NCI-H774 (cell line): ENCODE results near the gene RNF212B.
"Not testable (repeated sequence)": the region's sequence is repeated elsewhere in the genome, so short reads cannot be mapped to it uniquely, and the experiment has no call there.

Source experiments
- DNase-seq: peaks from one replicate; lab custom pipeline; 2025; lab: John Stamatoyannopoulos, UW

RNF212B gene

DNA sequence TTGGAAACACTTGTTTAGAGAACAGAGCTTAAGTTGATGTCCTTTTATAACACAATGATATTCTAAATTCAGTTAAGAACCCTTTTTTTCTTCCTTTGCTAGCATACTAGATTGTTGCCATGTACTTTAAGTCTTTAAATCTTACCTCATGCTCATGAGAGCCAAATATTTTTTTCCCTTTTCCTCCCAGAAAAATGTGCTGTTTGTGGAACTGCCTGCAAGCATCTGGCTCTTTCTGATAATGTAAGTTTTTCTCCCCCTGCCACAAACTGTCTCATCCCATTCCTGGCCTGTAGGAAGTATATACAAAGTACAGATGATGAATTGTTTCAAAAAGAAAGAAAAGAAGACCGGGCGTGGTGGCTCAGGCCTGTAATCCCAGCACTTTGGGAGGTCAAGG, 5.3 kb downstream of the RNF212B start:
- no peak for DNase-seq

DNA sequence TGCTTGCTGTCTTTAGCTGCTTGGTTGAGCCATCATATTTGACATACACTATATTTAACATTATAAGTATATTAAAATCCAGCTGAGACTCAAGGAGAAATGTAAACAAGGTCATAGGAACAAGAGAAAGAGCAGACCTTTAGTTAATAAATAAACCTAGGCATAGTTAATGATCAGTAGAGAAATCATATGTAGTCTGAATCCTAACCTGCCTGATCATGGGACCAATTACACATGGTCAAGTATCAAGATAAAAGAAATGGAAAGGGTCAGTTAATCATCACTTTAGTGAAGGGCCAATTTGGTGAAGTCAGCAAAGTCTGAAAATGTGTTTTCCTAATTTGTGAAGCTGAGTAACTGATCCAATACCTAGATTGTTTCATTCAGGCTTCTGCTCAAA, 7.5 kb downstream of the RNF212B start:
- DNase-seq, result no peak

DNA sequence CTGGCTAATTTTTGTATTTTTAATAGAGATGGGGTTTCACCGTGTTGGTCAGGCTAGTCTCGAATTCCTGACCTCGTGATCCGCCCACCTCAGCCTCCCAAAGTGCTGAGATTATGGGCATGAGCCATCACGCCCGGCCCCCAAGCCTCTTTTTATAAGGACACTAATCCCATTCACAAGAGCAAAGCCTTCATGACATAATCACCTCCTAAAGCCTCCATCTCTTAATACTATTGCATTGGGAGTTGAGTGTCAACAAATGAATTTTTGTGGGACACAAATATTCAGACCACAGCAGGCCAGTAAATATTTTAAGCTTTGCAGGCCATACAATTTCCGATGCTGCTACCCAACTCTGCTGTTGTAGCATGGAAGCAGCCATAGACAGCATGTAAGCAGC, 10.9 kb downstream of the RNF212B start:
- DNase-seq, result no peak

DNA sequence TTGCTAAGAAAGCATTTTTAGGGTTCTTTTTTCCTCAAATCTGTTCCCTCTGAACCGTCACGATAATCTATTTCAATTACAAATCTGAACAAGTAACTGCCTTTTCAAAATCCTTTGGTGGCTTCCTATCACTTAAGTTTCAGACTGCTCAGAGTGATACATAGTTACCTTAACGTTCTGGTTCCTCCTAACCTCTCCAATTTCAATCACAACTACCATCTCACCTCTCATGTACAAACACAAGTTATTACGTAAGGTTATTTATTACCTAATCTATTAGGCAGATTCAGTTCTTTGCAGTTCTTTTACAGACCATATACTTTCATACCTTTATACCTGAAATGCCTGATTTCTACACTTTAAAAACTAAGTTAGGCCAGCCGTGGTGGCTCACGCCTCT, 12.1 kb downstream of the RNF212B start:
- no peak for DNase-seq

DNA sequence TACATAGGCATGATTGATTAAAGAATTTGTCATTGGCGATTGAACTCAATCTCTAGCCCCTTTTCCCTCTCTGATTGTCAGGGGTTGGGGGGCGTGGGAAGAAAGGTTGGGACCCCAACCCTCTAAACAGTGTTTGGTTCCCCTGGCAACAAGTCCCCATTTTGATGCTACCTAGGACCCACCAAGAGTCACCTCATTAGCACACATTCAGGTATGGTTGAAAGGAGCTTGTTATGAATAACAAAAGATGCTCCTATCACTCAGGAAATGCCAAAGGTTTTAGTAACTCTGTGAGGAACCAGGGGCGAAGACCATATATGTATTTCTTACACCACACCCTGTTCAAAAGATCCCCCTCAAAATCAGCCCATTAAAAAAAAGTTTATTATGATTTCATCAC, 14.3 kb downstream of the RNF212B start:
- DNase-seq, result no peak

DNA sequence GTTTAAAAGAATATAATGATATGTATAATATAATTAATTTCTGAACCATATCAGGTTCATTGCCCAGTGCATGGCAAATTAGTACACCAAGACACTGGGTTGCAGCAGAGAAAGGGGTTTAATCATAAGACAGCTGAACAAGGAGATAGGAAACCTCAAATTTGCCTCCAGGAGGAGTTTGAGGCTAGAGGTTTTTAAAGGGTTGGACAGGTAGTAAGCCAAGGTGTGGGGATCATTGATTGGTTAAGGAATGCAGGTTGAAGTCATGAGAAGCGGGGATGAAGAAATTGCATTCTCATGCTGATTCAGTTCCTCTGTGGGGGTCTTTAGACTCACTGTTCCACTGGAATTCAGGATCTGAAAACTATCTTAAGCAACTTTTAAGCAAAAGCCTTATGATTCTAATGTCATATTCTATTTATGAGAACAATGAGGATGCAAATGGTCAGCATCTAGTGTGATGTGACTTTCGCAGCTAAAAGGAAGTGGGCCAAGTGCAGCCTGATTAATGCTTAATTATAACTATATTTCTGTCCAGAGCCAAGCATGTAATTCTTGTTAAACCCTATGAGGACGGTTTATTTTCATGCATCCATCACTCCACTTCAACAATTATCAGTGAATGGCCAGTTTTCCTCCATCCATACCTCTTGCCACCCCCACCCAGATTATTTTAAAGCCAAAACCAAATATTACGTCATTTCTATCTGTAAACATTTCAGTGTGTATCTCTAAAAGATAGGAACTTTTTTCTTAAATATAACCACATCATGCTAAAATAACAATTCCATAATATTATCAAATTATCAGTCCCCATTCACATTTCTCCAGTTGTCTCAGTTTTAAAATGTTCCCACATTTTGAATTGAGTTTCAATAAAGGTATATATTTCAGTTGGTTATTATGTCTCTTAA, 14.9 kb downstream of the RNF212B start:
- DNase-seq, result no peak

DNA sequence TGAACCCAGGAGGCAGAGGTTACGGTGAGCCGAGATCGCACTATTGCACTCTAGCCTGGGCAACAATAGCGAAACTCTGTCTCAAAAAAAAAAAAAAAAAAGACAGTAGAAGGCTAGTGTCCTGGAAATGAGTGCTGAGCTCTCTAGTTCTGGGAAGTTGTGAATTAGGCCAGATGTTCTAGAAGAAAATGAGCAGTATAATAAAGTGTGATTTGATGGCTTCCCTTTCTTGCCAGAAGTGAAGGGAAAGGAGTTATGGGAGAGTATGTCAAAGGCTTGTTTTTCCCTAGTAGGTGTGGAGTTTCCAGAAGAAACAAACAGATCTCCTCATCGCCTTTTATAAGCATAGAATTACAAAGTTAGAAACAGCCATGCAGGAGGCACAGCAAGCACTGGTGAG, 20.5 kb downstream of the RNF212B start:
- no peak for DNase-seq

DNA sequence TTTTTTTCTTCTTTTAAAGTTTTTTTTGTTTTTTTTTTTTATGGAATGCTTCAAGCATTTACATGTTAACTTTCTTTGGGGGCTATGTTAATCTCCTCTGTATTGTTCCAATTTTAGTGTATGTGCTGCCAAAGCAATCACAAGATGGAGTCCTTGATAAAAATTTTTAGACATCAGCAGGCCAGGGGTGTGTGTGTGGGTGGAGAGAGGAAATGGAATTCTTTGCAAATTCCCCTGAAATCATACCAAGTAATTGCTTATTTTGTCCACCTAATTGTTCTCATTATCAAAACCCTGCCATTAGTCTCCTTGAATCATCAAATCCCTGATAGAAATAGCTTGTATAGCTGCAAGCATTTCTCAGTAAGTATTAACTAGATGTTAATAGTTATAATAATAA, 21.7 kb downstream of the RNF212B start:
- no peak for DNase-seq

DNA sequence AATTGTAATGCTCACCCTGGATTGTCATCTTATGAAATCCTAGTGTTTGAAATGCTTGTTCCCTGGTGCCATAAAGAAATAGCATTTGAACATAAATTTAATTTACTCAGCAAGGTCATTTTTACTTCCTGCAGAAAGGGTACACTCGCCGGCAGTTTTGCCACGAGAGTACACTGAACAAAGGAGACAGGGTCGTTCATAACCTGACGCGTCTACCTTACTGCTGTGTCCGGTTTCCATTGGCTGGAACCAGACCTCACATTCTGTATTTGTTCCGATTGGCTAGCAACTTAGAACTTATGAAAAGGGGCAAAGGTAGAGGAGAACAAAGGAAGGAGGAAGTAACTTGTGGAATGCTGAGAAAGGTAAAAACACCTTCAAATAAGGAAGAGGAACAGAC, 23.1 kb downstream of the RNF212B start:
- DNase-seq, result not testable (repeated sequence)

DNA sequence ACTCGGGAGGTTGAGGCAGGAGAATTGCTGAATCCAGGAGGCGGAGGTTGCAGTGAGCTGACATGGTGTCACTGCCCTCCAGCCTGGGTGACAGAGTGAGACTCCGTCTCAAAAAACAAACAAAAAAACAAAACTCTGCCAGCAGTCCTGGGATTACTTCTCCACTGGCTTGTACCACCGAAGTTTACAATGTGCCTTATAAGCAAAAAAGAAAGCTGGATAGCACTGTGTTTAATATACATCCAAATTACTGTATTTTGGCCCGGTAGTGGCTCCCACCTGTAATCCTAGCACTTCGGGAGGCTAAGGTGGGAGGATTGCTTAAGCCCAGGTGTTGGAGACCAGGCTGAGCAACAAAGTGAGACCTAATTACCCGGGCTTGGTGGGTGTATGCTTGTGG, 31.5 kb downstream of the RNF212B start:
- no peak for DNase-seq

DNA sequence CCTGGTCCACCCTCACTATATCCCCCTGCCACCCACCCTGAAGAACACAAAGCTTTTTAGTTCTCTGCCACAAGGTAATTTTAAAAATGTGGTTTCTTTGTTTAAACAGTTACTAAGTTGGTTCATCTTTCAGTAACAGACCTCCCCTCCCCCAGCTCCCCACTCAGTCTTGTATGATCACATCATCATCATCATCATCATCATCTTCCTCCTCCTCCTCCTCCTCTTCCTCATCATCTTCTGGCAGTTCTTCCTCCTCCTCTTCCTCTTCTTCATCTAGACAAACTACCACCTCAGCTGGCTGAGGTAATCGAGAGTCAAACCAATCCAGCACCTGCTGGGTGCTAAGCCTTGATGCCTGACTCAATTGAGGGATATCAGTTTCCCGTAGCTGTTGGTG, 37.7 kb downstream of the RNF212B start:
- no peak for DNase-seq

DNA sequence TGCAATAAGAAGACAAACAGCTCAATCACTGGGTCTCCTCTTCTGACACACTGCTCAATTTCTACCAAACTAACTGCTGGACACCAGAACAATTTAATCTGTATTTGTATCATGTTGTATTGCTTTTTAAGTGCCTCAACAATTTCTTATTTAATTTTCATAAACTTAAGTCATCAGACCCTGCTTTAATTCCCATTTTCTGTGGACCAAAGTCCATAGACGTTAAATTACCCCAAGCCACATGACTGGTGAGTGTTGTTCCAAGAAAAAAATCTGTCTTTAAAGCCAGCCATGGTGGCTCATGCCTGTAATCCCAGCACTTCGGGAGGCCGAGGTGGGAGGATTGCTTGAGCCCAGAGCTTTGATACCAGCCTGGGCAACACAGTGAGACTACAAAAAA, 39.5 kb downstream of the RNF212B start:
- no peak for DNase-seq

DNA sequence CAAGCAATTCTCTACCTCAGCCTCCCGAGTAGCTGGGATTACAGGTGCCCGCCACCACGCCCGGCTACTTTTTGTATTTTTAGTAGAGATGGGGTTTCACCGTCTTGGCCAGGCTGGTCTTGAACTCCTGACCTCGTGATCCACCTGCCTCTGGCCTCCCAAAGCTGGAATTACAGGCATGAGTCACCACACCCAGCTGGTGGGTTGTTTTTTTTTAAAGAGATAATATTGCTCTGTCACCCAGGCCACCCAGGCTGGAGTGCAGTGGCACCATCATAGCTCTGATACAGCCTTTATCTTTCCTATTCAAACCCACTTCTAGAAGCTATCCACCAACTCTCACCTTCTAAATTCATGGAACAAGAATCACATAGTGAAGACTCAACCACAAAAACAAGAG, 40.2 kb downstream of the RNF212B start:
- DNase-seq, result not testable (repeated sequence)

DNA sequence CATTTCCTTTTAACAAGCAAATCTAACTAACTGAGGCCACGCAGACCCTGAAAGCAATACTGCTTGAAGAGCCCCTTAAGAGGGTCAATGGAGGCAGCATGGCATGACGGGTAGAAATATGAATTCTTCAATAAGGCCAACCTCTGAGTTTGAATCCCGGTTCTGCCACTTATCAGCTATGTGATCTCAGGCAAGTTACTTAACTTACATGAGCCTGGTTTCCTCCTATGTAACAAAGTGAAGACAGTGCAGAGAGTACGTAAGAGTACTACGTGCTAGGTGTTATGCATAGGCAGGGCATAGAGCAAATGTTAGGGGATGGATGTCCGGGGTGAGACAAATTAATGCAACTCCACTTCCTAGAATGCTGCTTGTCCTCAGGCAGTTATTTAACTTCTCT, 43.5 kb downstream of the RNF212B start:
- DNase-seq, result no peak

DNA sequence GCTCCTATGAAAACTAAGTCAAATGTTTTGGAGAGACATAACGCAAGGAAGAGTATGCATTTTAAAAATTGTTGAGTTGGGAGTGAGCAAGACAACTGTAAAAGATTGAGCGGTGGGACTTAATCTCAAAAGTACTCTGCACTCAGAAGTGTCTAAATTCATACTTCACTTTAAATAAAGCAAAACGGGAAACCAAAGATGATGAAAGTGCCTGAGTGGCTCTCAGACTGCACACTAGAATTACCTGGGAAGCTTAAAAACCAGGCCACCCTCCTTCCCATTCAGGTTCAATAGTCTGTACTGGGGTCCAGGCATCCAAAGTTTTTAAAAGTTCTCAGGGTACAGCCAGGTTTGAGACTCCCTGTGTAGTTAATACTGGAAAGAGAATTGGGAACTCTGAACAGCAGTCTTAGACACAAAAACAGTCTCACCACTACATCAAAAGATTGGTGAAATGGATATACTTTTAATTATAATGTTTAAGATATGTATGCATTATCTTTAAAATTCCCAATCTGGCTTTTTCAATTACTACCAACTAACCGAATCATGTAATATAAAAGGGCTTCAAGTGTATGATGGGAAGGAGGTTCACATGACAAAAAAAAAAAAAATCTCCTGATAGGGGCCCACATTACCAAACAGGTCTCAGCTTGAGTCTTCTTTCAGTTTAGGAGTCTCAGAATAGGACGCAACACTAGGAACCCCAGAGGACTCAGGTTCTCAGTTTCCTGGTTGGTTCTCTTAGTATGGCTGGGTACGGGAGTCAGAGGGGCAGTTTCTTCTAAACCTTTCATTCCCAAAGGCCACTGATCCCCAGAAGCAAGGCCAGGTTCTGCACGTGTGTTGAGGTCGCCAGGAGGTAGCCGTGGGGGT, 47.2 kb downstream of the RNF212B start:
- no peak for DNase-seq

DNA sequence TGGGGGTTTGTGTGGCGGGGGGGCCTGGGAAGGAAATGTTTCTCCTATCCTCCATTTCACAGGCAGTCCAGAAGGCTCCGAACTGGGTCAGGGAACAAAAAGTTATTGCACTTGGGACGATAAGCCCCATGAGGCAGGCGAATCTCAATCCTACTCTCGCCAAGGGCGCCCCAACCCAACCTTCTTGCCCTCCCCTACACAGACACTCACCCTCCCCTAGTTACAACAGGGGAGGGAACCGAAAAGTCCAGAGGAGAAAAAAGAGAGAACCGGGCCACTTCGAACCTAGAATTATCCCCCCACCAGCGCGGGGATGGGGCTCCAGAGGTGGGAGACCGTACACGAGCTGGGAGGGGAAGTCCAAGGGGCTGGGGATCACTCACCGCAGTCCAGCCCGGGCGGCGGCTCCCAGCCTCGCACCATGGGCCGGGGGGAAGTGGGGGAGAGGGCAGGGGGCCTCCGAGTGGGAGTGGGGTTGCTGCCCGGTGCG, 47.8 kb downstream of the RNF212B start:
- no peak for DNase-seq

DNA sequence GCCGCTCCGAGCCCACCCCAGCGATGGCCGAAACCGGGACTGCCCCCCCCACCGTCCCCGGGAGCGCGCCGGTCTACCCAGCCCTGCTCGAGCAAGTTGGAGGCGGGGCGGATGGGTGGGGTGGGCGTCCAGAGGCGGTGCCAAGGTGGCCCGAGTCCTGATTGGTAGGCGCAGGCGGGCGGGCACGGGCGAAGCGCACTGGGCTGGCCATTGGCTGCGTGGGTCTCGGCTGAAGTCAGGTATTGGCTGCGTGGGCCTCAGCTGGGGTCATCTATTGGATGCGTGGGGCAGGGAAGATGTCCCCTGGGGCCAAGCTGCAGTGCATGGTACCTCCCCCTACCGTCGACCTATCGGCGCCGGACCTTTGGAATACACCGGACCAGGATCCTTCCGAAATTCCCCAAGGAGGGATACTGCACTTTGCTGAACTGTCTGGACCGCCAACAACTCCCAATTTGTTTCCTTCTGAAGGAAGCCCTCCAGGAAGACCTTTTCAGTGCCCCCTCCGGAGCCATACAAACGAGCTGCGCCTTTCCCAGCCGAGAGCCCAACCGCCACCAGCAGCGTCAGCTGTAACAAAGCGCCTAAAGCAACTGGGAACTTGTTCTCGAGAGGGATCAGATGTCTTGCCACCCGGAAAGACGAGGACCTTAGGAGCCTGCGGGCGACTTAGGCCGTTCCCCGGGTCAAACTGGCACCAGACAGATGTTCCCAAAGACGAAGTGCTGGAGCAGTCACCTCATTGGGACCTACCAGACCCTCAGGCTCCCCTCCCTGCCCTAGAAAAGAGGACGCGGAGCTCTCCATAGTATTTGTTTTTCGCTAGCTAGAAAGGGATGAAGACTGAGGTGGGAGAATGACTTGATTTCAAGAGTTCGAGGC, 48.5 kb downstream of the RNF212B start, which contains the start of gene HOMEZ:
Gene HOMEZ, minus strand, starts transcription at position 113 of the 882 bp plus-strand sequence. CDS start 180 bp downstream, outside the sequence.
- DNase-seq, result peak; percentile 98

DNA sequence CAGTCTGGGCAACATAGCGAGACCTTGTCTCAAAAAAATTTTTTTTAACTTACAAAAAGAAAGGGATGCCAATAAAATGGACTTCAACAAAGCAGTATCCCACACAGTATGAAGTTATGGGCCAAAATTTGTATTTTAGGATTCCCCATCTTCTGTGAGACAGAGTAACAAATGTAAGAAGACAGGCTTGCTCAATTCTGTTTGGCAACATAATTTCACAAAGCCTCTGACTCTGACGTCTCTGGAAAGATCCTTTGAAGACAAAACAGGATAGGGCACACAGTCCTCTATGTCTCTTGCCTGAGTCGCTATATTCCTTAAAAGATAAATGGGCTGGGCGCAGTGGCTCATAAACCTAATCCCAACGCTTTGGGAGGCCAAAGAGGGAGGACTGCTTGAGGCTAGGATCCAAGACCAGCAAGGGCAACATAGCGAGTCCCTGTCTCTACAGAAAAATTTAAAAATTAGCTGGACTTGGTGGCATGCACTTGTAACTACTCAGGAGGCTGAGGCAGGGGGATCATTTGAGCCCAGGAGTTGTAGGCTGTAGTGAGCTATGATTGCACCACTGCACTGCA, 49.3 kb downstream of the RNF212B start:
- DNase-seq, result no peak

DNA sequence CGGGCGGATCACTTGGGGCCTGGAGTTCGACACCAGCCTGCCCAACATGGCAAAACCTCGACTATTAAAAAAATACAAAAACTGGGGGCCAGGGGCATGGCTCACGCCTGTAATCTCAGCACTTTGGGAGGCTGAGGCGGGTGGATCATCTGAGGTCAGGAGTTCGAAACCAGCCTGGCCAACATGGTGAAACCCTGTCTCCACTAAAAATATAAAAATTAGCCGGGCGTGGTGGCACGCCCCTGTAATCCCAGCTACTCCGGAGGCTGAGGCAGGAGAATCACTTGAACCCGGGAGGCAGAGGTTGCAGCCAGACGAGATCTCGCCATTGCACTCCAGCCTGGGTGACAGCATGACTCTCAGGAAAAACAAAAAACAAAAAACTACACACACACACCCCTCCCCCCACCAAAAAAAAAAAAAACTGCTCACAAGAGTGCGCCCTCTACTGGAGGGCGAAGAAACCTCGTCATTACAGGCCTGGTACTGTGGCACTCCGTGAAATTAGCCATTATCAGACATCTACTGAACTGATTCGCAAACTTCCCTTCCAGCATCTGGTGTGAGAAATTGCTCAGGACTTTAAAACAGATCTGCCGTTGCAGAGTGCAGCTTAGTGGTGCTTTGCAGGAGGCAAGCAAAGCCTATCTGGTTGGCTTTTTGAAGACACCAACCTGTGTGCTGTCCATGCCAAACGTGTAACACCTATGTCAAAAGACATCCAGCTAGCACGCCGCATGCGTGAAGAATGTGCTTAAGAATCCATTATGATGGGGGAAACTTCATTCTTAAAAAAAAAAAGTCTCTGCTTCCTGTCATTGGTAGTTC, 57.2 kb downstream of the RNF212B start:
- DNase-seq, result peak; percentile 52

DNA sequence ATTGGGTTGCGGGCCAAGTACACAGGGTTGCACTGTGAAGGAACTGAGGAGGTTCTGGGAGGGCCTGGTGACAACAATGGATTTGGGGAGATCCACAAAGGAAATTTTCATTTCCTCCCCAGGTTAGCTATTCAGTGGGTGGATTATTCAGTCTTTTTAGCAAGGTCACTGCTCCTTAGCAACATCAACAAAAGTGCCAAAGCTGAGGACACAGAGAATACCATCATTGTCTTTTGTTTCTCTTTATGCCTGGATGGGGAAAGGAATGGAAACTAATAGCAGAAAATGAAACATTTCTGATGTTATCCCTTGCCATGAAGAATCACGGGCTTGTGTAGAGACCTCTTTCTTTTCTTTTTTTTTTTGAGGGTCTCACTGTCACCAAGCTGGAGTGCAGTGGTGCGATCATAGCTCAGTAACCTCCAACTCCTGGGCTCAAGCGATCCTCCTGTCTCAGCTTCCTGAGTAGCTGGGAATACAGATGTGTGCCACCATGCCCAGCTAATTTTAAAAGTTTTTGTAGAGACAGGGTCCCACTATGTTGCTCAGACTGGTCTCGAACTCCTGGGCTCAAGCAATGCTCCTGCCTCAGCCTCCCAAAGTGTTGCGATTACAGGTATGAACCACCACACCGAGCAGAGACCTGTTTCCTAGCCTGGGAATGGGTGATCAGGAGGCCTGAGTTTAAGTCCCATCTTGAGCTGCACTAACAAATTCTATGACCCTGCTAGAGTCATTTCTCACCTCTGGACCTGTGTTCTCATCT, 58.5 kb downstream of the RNF212B start:
- DNase-seq, result no peak
